ENCODE measurements around the gene TREML1.

The TREML1 gene

GRCh38 chr6:41187924-41188886, 34.1 kb upstream of the TREML1 start:
- CTCF ChIA-PET = interaction anchor here (0.8 to 0.9 kb wide), 2 partner anchors 91 to 95 kb away, joined by 3 to 5 read pairs; no protein-coding TSS in a partner anchor
- TF ChIP-seq ZNF76 (tag by site-specific recombination; IDR thresholded peaks at IDR 0.05; ENCODE audit: borderline replicate concordance, low read depth) (no peak), ZSCAN23 (tag by site-specific recombination; IDR thresholded peaks at IDR 0.05) (no peak)

DNA sequence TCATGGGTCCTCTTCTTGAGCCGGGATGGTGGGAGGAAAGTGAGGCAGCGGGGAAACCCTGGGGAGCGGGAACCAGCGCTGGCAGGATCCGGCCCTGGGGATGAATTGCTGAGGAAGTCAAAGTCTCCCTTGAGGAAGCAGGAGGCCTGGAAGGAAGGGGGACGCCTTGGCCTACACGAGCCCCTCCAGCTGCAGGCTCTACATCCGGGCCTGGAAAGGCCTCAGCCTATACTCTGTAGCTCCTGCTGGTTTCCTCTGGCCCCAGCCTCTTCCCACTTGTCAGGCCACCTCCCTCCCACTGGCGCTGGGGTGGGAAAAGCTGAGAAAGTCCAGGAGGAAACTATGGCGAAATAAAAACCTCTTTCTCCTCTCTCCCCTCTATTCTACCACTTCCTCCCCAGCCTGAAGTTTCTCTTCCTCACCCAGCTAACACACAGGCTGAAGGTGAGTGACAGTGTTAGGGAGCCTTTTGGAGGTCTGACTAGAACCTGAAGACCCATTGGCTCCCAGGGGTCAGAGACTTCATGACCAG, 31.9 kb upstream of the TREML1 start:
- H3K36me3 ChIP-seq (ENCODE audit: control insufficient read depth in 2 of 2, insufficient read depth in 1 of 2, low read length in 2 of 2) = no peaks in the 10 kb centered on the region
- no peaks in the 10 kb centered on the region for H3K4me1 ChIP-seq (ENCODE audit: control insufficient read depth, insufficient read depth, low read length)
- POLR2A ChIA-PET = no interaction called here
- TF ChIP-seq GLIS2 (tag by site-specific recombination; IDR thresholded peaks at IDR 0.05) = no peak
- no peak for TF ChIP-seq SCRT1 (tag by site-specific recombination; IDR thresholded peaks at IDR 0.05; ENCODE audit: borderline replicate concordance)
- TF ChIP-seq SP3 (tag by site-specific recombination; IDR thresholded peaks at IDR 0.05) = no peak
- no peak for TF ChIP-seq SALL2 (tag by site-specific recombination; IDR thresholded peaks at IDR 0.05; ENCODE audit: borderline replicate concordance)
- TF ChIP-seq ZNF302 (tag by site-specific recombination; IDR thresholded peaks at IDR 0.05; ENCODE audit: low read depth) = no peak
- TF ChIP-seq ZNF510 (tag by site-specific recombination; IDR thresholded peaks at IDR 0.05; ENCODE audit: insufficient replicate concordance) = no peak
- TF ChIP-seq ZNF830 (tag by site-specific recombination; IDR thresholded peaks at IDR 0.05; ENCODE audit: low read depth) = no peak
- TF ChIP-seq YY1 (tag by site-specific recombination; IDR thresholded peaks at IDR 0.05) = no peak
- no peak for TF ChIP-seq KLF1 (tag by site-specific recombination; IDR thresholded peaks at IDR 0.05)
- TF ChIP-seq ZNF26 (tag by site-specific recombination; IDR thresholded peaks at IDR 0.05) = no peak
- no peak for TF ChIP-seq ZNF600 (tag by site-specific recombination; IDR thresholded peaks at IDR 0.05)
- TF ChIP-seq ZNF146 (tag by site-specific recombination; IDR thresholded peaks at IDR 0.05) = no peak
- no peak overlapping the region for H3K27ac ChIP-seq (ENCODE audit: extremely low read depth, low read depth, low read length)
- H3K9me3 ChIP-seq (ENCODE audit: control insufficient read depth, insufficient read depth, low read depth, low read length) = no peaks in the 10 kb centered on the region
- no peak overlapping the region for H3K4me3 ChIP-seq (ENCODE audit: low read depth, low read length)
- CTCF ChIA-PET = interaction anchor here (0.7 to 2.3 kb wide), 2 partner anchors 9 to 10 kb away, joined by 3 to 5 read pairs; no protein-coding TSS in a partner anchor

More at GRCh38 chr6:41187924-41188886, 34.1 kb upstream of the TREML1 start:
- POLR2A ChIA-PET = no interaction called here
- Histone ChIP-seq H3K4me3 (ENCODE audit: low read depth, low read length) (no peak overlapping the region), H3K4me1 (ENCODE audit: control insufficient read depth, insufficient read depth, low read length) (no peaks in the 10 kb centered on the region), H3K9me3 (ENCODE audit: control insufficient read depth, insufficient read depth, low read depth, low read length) (no peaks in the 10 kb centered on the region), H3K36me3 (ENCODE audit: control insufficient read depth in 2 of 2, insufficient read depth in 1 of 2, low read length in 2 of 2) (no peaks in the 10 kb centered on the region), H3K27ac (ENCODE audit: extremely low read depth, low read depth, low read length) (no peak overlapping the region)

DNA sequence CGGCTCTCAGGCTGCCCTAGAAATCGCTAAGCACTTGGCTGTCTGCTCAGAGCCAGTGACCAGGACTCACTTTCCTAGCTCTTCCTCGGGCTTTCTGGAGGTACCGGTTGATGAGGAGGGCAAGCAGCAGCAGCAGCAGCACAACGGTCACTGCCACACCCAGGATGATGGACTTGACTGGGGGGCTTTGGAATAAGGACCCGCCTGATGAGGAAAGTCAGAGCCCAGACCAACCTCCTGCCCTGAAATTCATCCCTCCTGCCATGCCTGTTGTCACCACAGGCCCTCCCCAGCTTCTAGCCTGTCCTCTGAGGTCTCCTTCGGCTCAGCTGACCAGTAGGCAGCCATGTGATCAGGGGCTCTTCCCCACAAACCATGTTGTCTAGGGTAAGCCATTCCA, 30.6 kb upstream of the TREML1 start:
- Histone ChIP-seq H3K4me1 (ENCODE audit: control insufficient read depth, insufficient read depth, low read length) (no peaks in the 10 kb centered on the region), H3K9me3 (ENCODE audit: control insufficient read depth, insufficient read depth, low read depth, low read length) (no peaks in the 10 kb centered on the region), H3K36me3 (ENCODE audit: control insufficient read depth in 2 of 2, insufficient read depth in 1 of 2, low read length in 2 of 2) (no peaks in the 10 kb centered on the region), H3K27ac (ENCODE audit: extremely low read depth, low read depth, low read length) (no peak overlapping the region), H3K4me3 (ENCODE audit: low read depth, low read length) (no peak overlapping the region)
- ChIA-PET CTCF (interaction anchor here (0.6 to 2.3 kb wide), 2 partner anchors 8 to 476 kb away, joined by 3 to 5 read pairs; no protein-coding TSS in a partner anchor), POLR2A (no interaction called here)
- no peak for TF ChIP-seq ZNF37A (tag by site-specific recombination; IDR thresholded peaks at IDR 0.05)
- TF ChIP-seq ZNF654 (tag by site-specific recombination; IDR thresholded peaks at IDR 0.05; ENCODE audit: low read depth) = no peak
- no peak for TF ChIP-seq KLF16 (tag by site-specific recombination; IDR thresholded peaks at IDR 0.05)
- TF ChIP-seq ZNF248 (tag by site-specific recombination; IDR thresholded peaks at IDR 0.05) = no peak
- TF ChIP-seq ZBTB48 (tag by site-specific recombination; IDR thresholded peaks at IDR 0.05) = no peak
- TF ChIP-seq, protein P1, sequence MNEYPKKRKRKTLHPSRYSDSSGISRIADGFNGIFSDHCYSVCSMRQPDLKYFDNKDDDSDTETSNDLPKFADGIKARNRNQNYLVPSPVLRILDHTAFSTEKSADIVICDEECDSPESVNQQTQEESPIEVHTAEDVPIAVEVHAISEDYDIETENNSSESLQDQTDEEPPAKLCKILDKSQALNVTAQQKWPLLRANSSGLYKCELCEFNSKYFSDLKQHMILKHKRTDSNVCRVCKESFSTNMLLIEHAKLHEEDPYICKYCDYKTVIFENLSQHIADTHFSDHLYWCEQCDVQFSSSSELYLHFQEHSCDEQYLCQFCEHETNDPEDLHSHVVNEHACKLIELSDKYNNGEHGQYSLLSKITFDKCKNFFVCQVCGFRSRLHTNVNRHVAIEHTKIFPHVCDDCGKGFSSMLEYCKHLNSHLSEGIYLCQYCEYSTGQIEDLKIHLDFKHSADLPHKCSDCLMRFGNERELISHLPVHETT (tag by site-specific recombination; IDR thresholded peaks at IDR 0.05) = no peak
- TF ChIP-seq ZNF132 (tag by site-specific recombination; IDR thresholded peaks at IDR 0.05; ENCODE audit: borderline replicate concordance) = no peak
- TF ChIP-seq ZNF701 (tag by site-specific recombination; IDR thresholded peaks at IDR 0.05) = no peak
- TF ChIP-seq GFI1B (tag by site-specific recombination; IDR thresholded peaks at IDR 0.05) = no peak
- TF ChIP-seq ZBTB44 (tag by site-specific recombination; IDR thresholded peaks at IDR 0.05) = no peak
- TF ChIP-seq SP3 (tag by site-specific recombination; IDR thresholded peaks at IDR 0.05) = no peak
- TF ChIP-seq HOXC10 (CRISPR knock-in tag; IDR thresholded peaks at IDR 0.05) = no peak
- TF ChIP-seq ZNF514 (tag by site-specific recombination; IDR thresholded peaks at IDR 0.05) = no peak
